PC-3 (cell line): Measurements from ENCODE around the gene EHD3. TPM values are rescaled to one million over a fixed set of nuclear protein-coding genes. Genes with fewer than 3 reads are reported as not detected.

Source experiments
- ATAC-seq: fragments of 200-7000 bp; cut with Tn5 transposase; 2 replicates; pipeline ENCODE4 v1.9.1; 2020; ENCODE audit warnings: mild to moderate bottlenecking, moderate library complexity
- BruUV-seq: library from RNA; stranded (reverse); fragments of 400-500 nt; replicated peaks from 2 replicates; lab custom pipeline; 2021; lab: Mats Ljungman, UMichigan
- CTCF ChIA-PET: fragments of 300-600 bp; sonication (Branson Sonifier 250); formaldehyde crosslinking; loops from one replicate; lab custom pipeline; 2022; ENCODE audit warnings: antibody characterized with exemption; lab: Charles Lee
- POLR2A ChIA-PET: fragments of 300-600 bp; sonication (Branson Sonifier 250); formaldehyde crosslinking; loops from one replicate; lab custom pipeline; 2022; ENCODE audit warnings: antibody characterized with exemption; ENCODE audit not compliant: unreplicated experiment; lab: Charles Lee
- DNase-seq: peaks from one replicate; pipeline ENCODE4 v3.0.0-alpha.2; 2015
- H2AFZ ChIP-seq: fragments of 300-600 bp; sonication (generic); 2 replicates; pipeline ENCODE4 v1.6.0; 2016; ENCODE audit warnings: antibody characterized with exemption, low read length
- H3F3A ChIP-seq: fragments of 300-600 bp; sonication (generic); one replicate; pipeline ENCODE4 v1.6.0; 2017; ENCODE audit warnings: antibody characterized with exemption, low read length, control low read depth, mild to moderate bottlenecking; ENCODE audit not compliant: unreplicated experiment
- H3K27ac ChIP-seq: fragments of 300-600 bp; sonication (generic); 2 replicates; pipeline ENCODE4 v1.5.1; 2016; ENCODE audit warnings: mild to moderate bottlenecking, low read length
- H3K27me3 ChIP-seq: fragments of 300-600 bp; sonication (generic); 2 replicates; pipeline ENCODE4 v1.6.1; 2016; ENCODE audit warnings: low read length, mixed read lengths
- H3K36me3 ChIP-seq: fragments of 300-600 bp; sonication (generic); 2 replicates; pipeline ENCODE4 v1.6.1; 2016; ENCODE audit warnings: low read depth, mixed run types, low read length, mixed read lengths
- H3K4me1 ChIP-seq: fragments of 300-600 bp; sonication (generic); 2 replicates; pipeline ENCODE4 v1.5.1; 2016; ENCODE audit warnings: low read length; ENCODE audit not compliant: insufficient read depth
- H3K4me2 ChIP-seq: fragments of 300-600 bp; sonication (generic); 2 replicates; pipeline ENCODE4 v1.6.0; 2016; ENCODE audit warnings: low read length
- H3K4me3 ChIP-seq: fragments of 300-600 bp; sonication (generic); 2 replicates; pipeline ENCODE4 v1.5.1; 2016; ENCODE audit warnings: mild to moderate bottlenecking, low read length, mixed read lengths
- H3K79me2 ChIP-seq: fragments of 300-600 bp; sonication (generic); 2 replicates; pipeline ENCODE4 v1.6.1; 2017; ENCODE audit warnings: low read length, mixed read lengths
- H3K9ac ChIP-seq: fragments of 300-600 bp; sonication (generic); 2 replicates; pipeline ENCODE4 v1.6.0; 2016; ENCODE audit warnings: mild to moderate bottlenecking, low read length
- H3K9me2 ChIP-seq: fragments of 300-600 bp; sonication (generic); replicated peaks from 2 replicates; pipeline ENCODE4 v1.6.1; 2016; ENCODE audit warnings: mixed run types, low read length, mixed read lengths
- H3K9me3 ChIP-seq: fragments of 300-600 bp; sonication (generic); 2 replicates; pipeline ENCODE4 v1.6.1; 2016; ENCODE audit warnings: low read length, mixed read lengths
- H4K20me1 ChIP-seq: fragments of 300-600 bp; sonication (generic); 2 replicates; pipeline ENCODE4 v1.6.1; 2016; ENCODE audit warnings: low read length, mixed read lengths
- EZH2 ChIP-seq: fragments of 300-600 bp; sonication (generic); IDR thresholded peaks from one replicate; pipeline ENCODE4 v1.6.1; 2017; ENCODE audit warnings: antibody characterized with exemption, mild to moderate bottlenecking, low read length; ENCODE audit not compliant: unreplicated experiment
- EZH2phosphoT487 ChIP-seq: fragments of 300-600 bp; sonication (generic); IDR thresholded peaks from 2 replicates; pipeline ENCODE4 v1.6.1; 2018; ENCODE audit warnings: mild to moderate bottlenecking, antibody characterized with exemption, low read length, borderline replicate concordance
- intact Hi-C: fragments of 100-400 bp; cut with micrococcal nuclease; formaldehyde crosslinking; loops from 2 replicates; pipeline ENCODE4 v1.9.0; 2023
- total RNA-seq: library from RNA; depleted of rRNA; stranded (reverse); fragments of >200 nt; gene quantifications from 2 replicates; pipeline ENCODE4 v1.2.3, GENCODE V29; 2014
- TF ChIP-seq, protein P1 (sequence below): fragments of 300-600 bp; sonication (generic); conservative IDR thresholded peaks from 2 replicates; pipeline ENCODE4 v1.5.1; 2017; ENCODE audit warnings: antibody characterized with exemption, low read depth, mild to moderate bottlenecking, low read length

Gene EHD3
- total RNA-seq, 1 experiment from 2014 or later, result 4.4 TPM

DNA sequence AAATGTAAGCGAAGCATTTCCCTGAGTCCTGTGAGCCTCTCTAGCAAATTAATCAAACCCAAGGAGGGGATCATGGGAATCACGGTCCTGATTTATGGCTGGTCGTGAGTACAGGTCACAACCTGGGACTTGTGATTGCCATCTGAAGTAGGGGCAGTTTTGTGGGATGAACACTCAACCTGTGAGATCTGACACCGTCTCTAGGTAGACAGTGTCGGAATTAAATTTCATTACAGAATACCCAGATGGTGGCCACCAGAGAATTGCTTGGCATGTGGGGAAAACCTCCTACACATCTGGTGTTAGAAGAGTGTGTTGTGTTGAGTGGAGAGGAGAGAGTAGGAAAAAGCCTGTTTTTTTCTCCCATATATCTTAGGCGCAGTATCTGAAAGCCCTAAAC lies 29.2 kb upstream of the EHD3 start:
- CTCF ChIA-PET, result no interaction called here

GRCh38 chr2:31205186-31205585 lies 28.8 kb upstream of the EHD3 start:
- BruUV-seq, result no TSS peak
- H3K27ac ChIP-seq, result no peak overlapping the region
- H3F3A ChIP-seq, result no peaks in the 10 kb centered on the region
- ChIA-PET CTCF (no interaction called here), POLR2A (no interaction called here)
- DNase-seq (no peak), ATAC-seq (no peak)
- H3K9ac ChIP-seq, result no peak overlapping the region
- no peak overlapping the region for H2AFZ ChIP-seq
- no peak overlapping the region for H3K4me3 ChIP-seq
- no peaks in the 10 kb centered on the region for H3K9me2 ChIP-seq
- H3K4me1 ChIP-seq, result no peaks in the 10 kb centered on the region
- intact Hi-C loops, result no loop called here
- no peaks in the 10 kb centered on the region for H4K20me1 ChIP-seq
- H3K9me3 ChIP-seq, result no peaks in the 10 kb centered on the region
- H3K79me2 ChIP-seq, result no peaks in the 10 kb centered on the region
- H3K27me3 ChIP-seq, result no peaks in the 10 kb centered on the region
- no peak overlapping the region for H3K4me2 ChIP-seq
- no peaks in the 10 kb centered on the region for H3K36me3 ChIP-seq
- no peak for TF ChIP-seq EZH2phosphoT487
- TF ChIP-seq, protein P1, sequence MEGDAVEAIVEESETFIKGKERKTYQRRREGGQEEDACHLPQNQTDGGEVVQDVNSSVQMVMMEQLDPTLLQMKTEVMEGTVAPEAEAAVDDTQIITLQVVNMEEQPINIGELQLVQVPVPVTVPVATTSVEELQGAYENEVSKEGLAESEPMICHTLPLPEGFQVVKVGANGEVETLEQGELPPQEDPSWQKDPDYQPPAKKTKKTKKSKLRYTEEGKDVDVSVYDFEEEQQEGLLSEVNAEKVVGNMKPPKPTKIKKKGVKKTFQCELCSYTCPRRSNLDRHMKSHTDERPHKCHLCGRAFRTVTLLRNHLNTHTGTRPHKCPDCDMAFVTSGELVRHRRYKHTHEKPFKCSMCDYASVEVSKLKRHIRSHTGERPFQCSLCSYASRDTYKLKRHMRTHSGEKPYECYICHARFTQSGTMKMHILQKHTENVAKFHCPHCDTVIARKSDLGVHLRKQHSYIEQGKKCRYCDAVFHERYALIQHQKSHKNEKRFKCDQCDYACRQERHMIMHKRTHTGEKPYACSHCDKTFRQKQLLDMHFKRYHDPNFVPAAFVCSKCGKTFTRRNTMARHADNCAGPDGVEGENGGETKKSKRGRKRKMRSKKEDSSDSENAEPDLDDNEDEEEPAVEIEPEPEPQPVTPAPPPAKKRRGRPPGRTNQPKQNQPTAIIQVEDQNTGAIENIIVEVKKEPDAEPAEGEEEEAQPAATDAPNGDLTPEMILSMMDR, result no peak
- TF ChIP-seq EZH2, result no peak

More for the DNA sequence above, 29.2 kb upstream of the EHD3 start:
- TF ChIP-seq EZH2, result no peak
- TF ChIP-seq, protein P1, result no peak
- no peak for TF ChIP-seq EZH2phosphoT487
- Histone ChIP-seq H3K4me3 (no peak overlapping the region), H3K9me3 (no peaks in the 10 kb centered on the region), H3K9ac (no peak overlapping the region), H3K4me1 (no peaks in the 10 kb centered on the region), H3K9me2 (no peaks in the 10 kb centered on the region), H3F3A (no peaks in the 10 kb centered on the region), H3K27me3 (no peaks in the 10 kb centered on the region), H2AFZ (no peak overlapping the region), H3K36me3 (no peaks in the 10 kb centered on the region), H3K79me2 (no peaks in the 10 kb centered on the region), H3K27ac (no peak overlapping the region), H4K20me1 (no peaks in the 10 kb centered on the region), H3K4me2 (no peak overlapping the region)
- POLR2A ChIA-PET, result no interaction called here
- no TSS peak for BruUV-seq
- ATAC-seq, result no peak
- intact Hi-C loops, result no loop called here
- no peak for DNase-seq

- CTCF ChIA-PET, result no interaction called here
- Histone ChIP-seq H4K20me1 (no peaks in the 10 kb centered on the region), H3K4me3 (no peak overlapping the region), H3K9ac (no peak overlapping the region), H3K79me2 (no peaks in the 10 kb centered on the region), H3K27ac (no peak overlapping the region), H3K9me3 (no peaks in the 10 kb centered on the region), H3K9me2 (no peaks in the 10 kb centered on the region), H3K4me1 (no peaks in the 10 kb centered on the region), H3K27me3 (no peaks in the 10 kb centered on the region), H3K4me2 (no peak overlapping the region), H3F3A (no peaks in the 10 kb centered on the region), H3K36me3 (no peaks in the 10 kb centered on the region), H2AFZ (no peak overlapping the region)
- POLR2A ChIA-PET, result no interaction called here
- intact Hi-C loops, result no loop called here
- no TSS peak for BruUV-seq
- ATAC-seq (no peak), DNase-seq (no peak)
- TF ChIP-seq EZH2, result no peak
- TF ChIP-seq, protein P1, result no peak
- TF ChIP-seq EZH2phosphoT487, result no peak
Observed at GRCh38 chr2:31205613-31206012, 28.3 kb upstream of the EHD3 start.
